HG03565 (cell line): Measurements from ENCODE around the gene CORO2B.

Experiments used
- ATAC-seq: cut with Tn5 transposase; IDR thresholded peaks from one replicate; pipeline ENCODE4 v1.9.1; 2021; ENCODE audit warnings: mild to moderate bottlenecking, moderate library complexity; ENCODE audit not compliant: unreplicated experiment

Gene CORO2B

GRCh38 chr15:68553994-68554720 is 24.6 kb upstream of the CORO2B start:
- ATAC-seq: no peak

GRCh38 chr15:68554721-68555678 is 23.8 kb upstream of the CORO2B start:
- no peak for ATAC-seq

- ATAC-seq: no peak
These were observed 23.1 kb upstream of the CORO2B start for GRCh38 chr15:68555679-68556037.

- no peak for ATAC-seq
These were observed 22.4 kb upstream of the CORO2B start for GRCh38 chr15:68556139-68556990.

GRCh38 chr15:68557469-68558317 is 21.1 kb upstream of the CORO2B start:
- ATAC-seq: no peak

GRCh38 chr15:68558318-68559305 is 20.2 kb upstream of the CORO2B start:
- ATAC-seq: no peak

GRCh38 chr15:68559345-68560310 is 19.2 kb upstream of the CORO2B start:
- no peak for ATAC-seq

- no peak for ATAC-seq
These were observed 18.2 kb upstream of the CORO2B start for GRCh38 chr15:68560501-68561113.

- ATAC-seq: no peak
These were observed 17.5 kb upstream of the CORO2B start for GRCh38 chr15:68561171-68561900.

- ATAC-seq: no peak
These were observed 16.9 kb upstream of the CORO2B start for GRCh38 chr15:68561901-68562300.

- no peak for ATAC-seq
These were observed 14.6 kb upstream of the CORO2B start for GRCh38 chr15:68564173-68564572.

GRCh38 chr15:68565234-68565633 is 13.6 kb upstream of the CORO2B start:
- ATAC-seq: no peak

- no peak for ATAC-seq
These were observed 13.1 kb upstream of the CORO2B start for GRCh38 chr15:68565726-68566125.

GRCh38 chr15:68566377-68566954 is 12.3 kb upstream of the CORO2B start:
- ATAC-seq: no peak

- no peak for ATAC-seq
These were observed 11.4 kb upstream of the CORO2B start for GRCh38 chr15:68567345-68567744.

GRCh38 chr15:68570974-68571373 is 7.8 kb upstream of the CORO2B start:
- no peak for ATAC-seq
